WERI-Rb-1 (cell line): Measurements from ENCODE around the gene POU2F3.

Source experiments
- DNase-seq: peaks from one replicate; pipeline ENCODE4 v3.0.0-alpha.2; 2020
- H3K27ac ChIP-seq: fragments of 250-450 bp; sonication (Bioruptor Pico); 2 replicates; pipeline ENCODE4 v1.5.1; 2020; ENCODE audit warnings: mild to moderate bottlenecking, moderate library complexity
- H3K27me3 ChIP-seq: fragments of 250-450 bp; sonication (Bioruptor Pico); 2 replicates; pipeline ENCODE4 v1.5.1; 2021; ENCODE audit warnings: mild to moderate bottlenecking, low read depth, moderate library complexity; ENCODE audit not compliant: insufficient read depth, severe bottlenecking
- H3K36me3 ChIP-seq: fragments of 250-450 bp; sonication (Bioruptor Pico); 2 replicates; pipeline ENCODE4 v1.5.1; 2020; ENCODE audit warnings: mild to moderate bottlenecking, moderate library complexity
- H3K4me3 ChIP-seq: 2 replicates; pipeline ENCODE4 v1.5.1; 2011; ENCODE audit warnings: low read depth, mild to moderate bottlenecking, control low read depth, low read length
- H3K9me3 ChIP-seq: fragments of 250-450 bp; sonication (Bioruptor Pico); 2 replicates; pipeline ENCODE4 v1.5.1; 2021; ENCODE audit warnings: mild to moderate bottlenecking, moderate library complexity; ENCODE audit not compliant: severe bottlenecking
- TF ChIP-seq, protein P1 (sequence below): IDR thresholded peaks from 2 replicates; pipeline ENCODE4 v1.5.1; 2011; ENCODE audit warnings: low read depth, mild to moderate bottlenecking, control low read depth, inconsistent platforms, low read length

The POU2F3 gene

DNA sequence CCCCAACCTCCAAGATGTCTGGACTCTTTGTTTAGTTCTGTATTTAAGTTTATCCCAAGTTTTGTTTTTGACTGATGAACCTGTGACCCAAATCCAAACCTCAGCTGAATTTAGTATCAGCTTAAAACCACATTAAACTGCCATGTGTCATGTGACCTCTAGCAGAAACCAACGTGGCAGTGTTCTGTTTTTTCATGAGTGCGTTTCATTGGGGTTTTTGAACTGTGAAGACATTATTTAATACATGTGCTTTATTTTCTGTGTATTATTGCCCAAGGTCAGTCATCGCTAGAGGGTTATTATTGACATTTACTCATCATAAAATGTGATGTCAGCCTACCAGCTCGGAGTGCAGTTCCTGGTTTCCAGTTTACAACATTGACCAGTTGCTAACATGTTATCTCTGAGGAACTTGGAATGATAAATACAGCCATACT lies 86.9 kb downstream of the POU2F3 start:
- H3K9me3 ChIP-seq, result no peaks in the 10 kb centered on the region
- peaks cover 10% of the 10 kb centered on the region for H3K36me3 ChIP-seq
- TF ChIP-seq, protein P1, sequence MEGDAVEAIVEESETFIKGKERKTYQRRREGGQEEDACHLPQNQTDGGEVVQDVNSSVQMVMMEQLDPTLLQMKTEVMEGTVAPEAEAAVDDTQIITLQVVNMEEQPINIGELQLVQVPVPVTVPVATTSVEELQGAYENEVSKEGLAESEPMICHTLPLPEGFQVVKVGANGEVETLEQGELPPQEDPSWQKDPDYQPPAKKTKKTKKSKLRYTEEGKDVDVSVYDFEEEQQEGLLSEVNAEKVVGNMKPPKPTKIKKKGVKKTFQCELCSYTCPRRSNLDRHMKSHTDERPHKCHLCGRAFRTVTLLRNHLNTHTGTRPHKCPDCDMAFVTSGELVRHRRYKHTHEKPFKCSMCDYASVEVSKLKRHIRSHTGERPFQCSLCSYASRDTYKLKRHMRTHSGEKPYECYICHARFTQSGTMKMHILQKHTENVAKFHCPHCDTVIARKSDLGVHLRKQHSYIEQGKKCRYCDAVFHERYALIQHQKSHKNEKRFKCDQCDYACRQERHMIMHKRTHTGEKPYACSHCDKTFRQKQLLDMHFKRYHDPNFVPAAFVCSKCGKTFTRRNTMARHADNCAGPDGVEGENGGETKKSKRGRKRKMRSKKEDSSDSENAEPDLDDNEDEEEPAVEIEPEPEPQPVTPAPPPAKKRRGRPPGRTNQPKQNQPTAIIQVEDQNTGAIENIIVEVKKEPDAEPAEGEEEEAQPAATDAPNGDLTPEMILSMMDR, result no peak
- no peak overlapping the region for H3K27ac ChIP-seq
- H3K27me3 ChIP-seq, result no peaks in the 10 kb centered on the region
- no peak for DNase-seq
- H3K4me3 ChIP-seq, result no peak overlapping the region

DNA sequence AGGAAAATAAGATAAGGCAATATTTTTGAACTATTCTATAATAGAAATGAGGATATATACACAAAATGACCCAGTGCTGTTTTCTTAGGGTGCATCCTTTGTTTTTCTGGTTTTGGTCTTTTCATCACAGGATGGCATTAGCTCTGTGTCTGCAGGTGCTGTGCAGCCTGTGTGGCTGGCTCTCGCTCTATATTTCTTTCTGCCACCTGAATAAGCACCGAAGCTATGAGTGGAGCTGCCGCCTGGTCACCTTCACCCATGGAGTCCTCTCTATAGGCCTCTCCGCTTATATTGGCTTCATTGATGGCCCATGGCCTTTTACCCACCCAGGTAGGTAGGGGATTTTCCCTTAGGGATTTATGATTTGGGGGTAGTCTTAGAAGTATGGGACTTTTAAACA lies 87.4 kb downstream of the POU2F3 start:
- Histone ChIP-seq H3K36me3 (peaks cover 10% of the 10 kb centered on the region), H3K27me3 (no peaks in the 10 kb centered on the region), H3K9me3 (no peaks in the 10 kb centered on the region), H3K27ac (no peak overlapping the region), H3K4me3 (no peak overlapping the region)
- DNase-seq, result no peak
- TF ChIP-seq, protein P1, result no peak

DNA sequence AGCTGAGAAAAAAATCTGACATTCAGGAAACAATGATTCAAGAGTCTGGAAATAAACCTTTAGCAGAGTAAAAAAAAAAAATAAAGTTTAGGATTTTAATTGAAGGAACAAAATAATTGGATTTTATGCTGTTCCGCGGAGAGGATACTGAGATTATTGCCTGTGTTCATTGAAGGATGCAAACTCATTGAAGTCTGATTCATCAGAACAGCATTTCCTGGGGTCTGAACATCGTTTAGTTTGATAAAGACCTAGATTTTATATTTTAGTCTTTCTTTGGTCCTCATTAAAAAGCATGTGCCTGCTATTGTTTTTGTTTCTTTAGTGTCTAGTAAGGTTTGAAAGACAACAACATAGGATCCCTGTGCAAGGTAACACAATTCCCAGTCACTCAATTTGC lies 89.6 kb downstream of the POU2F3 start:
- TF ChIP-seq, protein P1, result no peak
- H3K27ac ChIP-seq, result no peak overlapping the region
- DNase-seq, result no peak
- H3K36me3 ChIP-seq, result peaks cover 10% of the 10 kb centered on the region
- no peak overlapping the region for H3K4me3 ChIP-seq
- H3K27me3 ChIP-seq, result no peaks in the 10 kb centered on the region
- H3K9me3 ChIP-seq, result no peaks in the 10 kb centered on the region

DNA sequence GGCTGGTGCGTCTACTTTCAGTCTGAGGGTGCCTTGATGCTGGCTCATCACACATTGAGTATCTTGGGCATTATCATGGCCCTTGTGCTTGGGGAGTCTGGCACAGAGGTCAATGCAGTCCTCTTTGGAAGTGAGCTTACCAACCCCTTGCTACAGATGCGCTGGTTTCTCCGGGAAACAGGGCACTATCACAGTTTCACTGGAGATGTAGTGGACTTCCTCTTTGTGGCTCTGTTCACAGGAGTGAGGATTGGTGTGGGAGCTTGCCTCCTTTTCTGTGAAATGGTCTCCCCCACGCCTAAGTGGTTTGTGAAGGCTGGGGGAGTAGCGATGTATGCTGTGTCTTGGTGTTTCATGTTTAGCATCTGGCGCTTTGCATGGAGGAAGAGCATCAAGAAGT lies 90.1 kb downstream of the POU2F3 start:
- Histone ChIP-seq H3K4me3 (no peak overlapping the region), H3K27me3 (no peaks in the 10 kb centered on the region), H3K36me3 (peaks cover 10% of the 10 kb centered on the region), H3K27ac (no peak overlapping the region), H3K9me3 (no peaks in the 10 kb centered on the region)
- DNase-seq, result no peak
- TF ChIP-seq, protein P1, result no peak

DNA sequence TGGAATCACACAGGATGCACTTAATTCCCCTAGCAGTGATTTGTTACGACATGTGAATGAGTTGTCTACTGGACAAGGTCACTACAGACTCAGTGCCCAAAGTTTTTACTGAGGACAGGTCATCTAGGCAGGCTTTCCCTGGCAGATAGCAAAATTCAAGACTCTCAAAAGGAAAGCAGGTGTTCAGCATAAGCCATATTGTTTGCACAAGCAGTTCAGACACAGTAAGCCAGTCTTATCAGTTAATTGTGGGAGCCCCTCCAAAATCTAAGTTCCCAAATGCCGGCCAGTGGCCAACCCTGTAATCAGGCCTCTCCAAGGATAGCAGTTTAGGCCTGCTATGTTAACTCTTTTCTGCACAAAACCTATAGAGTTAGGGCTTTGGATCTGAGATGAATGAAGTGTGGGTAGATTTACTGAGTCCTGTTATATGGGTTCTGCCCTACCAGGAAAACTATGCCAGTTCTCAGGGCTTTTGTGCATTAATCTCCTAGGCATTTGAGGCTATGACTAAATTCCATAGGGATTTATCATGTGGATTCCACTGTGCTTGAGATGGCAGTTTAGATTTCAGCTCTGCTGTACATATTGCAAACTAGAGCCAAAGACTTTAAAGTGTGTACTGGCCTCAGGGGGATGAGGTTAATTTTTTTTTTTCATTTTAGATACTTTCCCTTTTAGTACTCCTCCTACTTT lies 91.5 kb downstream of the POU2F3 start:
- no peak for DNase-seq
- no peak overlapping the region for H3K27ac ChIP-seq
- no peaks in the 10 kb centered on the region for H3K9me3 ChIP-seq
- no peaks in the 10 kb centered on the region for H3K27me3 ChIP-seq
- no peak overlapping the region for H3K4me3 ChIP-seq
- TF ChIP-seq, protein P1, result no peak
- H3K36me3 ChIP-seq, result peaks cover 11% of the 10 kb centered on the region
